Neuronal stem cell (in vitro differentiated cells): ENCODE results near the gene TYW1. TPM values are rescaled to one million over a fixed set of nuclear protein-coding genes. Genes with fewer than 3 reads are reported as not detected.
"Not testable (repeated sequence)": the region's sequence is repeated elsewhere in the genome, so short reads cannot be mapped to it uniquely, and the experiment has no call there.

Experiments
- DNase-seq: peaks from one replicate; pipeline ENCODE4 v3.0.0-alpha.2; 2013; ENCODE audit warnings: low spot score
- H2AFZ ChIP-seq: one replicate; pipeline ENCODE4 v1.6.1; 2013; ENCODE audit warnings: mild to moderate bottlenecking, low read length, inconsistent platforms
- H2AK5ac ChIP-seq: 2 replicates; pipeline ENCODE4 v1.6.1; 2013; ENCODE audit warnings: low read depth, mild to moderate bottlenecking, inconsistent platforms, low read length, moderate library complexity, mixed read lengths
- H2BK120ac ChIP-seq: 2 replicates; pipeline ENCODE4 v1.6.1; 2013; ENCODE audit warnings: low read depth, mild to moderate bottlenecking, inconsistent platforms, low read length, moderate library complexity, mixed read lengths
- H2BK12ac ChIP-seq: one replicate; pipeline ENCODE4 v1.6.1; 2013; ENCODE audit warnings: low read length, inconsistent platforms
- H2BK15ac ChIP-seq: 2 replicates; pipeline ENCODE4 v1.6.1; 2013; ENCODE audit warnings: mild to moderate bottlenecking, low read length, inconsistent platforms, mixed read lengths
- H2BK5ac ChIP-seq: one replicate; pipeline ENCODE4 v1.6.1; 2013; ENCODE audit warnings: inconsistent platforms, mild to moderate bottlenecking, low read length, moderate library complexity
- H3K14ac ChIP-seq: one replicate; pipeline ENCODE4 v1.6.1; 2013; ENCODE audit warnings: low read length, inconsistent platforms
- H3K18ac ChIP-seq: 2 replicates; pipeline ENCODE4 v1.6.1; 2013; ENCODE audit warnings: low read length, inconsistent platforms
- H3K23ac ChIP-seq: 2 replicates; pipeline ENCODE4 v1.6.1; 2013; ENCODE audit warnings: low read depth, mild to moderate bottlenecking, mixed read lengths, low read length, inconsistent platforms; ENCODE audit not compliant: poor library complexity
- H3K27ac ChIP-seq: replicated peaks from 3 replicates; pipeline ENCODE4 v1.5.1; 2013; ENCODE audit warnings: low read length, inconsistent platforms
- H3K27me3 ChIP-seq, 3 experiments: 2 replicates each; pipeline ENCODE4 v1.6.1; 2013; ENCODE audit warnings: low read length in 3 of 3, mild to moderate bottlenecking in 2 of 3, inconsistent platforms in 1 of 3, low read depth in 1 of 3, mixed read lengths in 1 of 3, moderate library complexity in 1 of 3; ENCODE audit not compliant: control insufficient read depth in 3 of 3, insufficient read depth in 3 of 3
- H3K36me3 ChIP-seq, 2 donors: replicated peaks in 1 of 2; 2 replicates each; pipeline ENCODE4 v1.6.1; 2013; ENCODE audit warnings: low read length in 2 of 2; ENCODE audit not compliant: control insufficient read depth in 2 of 2, insufficient read depth in 2 of 2
- H3K4ac ChIP-seq: 2 replicates; pipeline ENCODE4 v1.6.1; 2013; ENCODE audit warnings: inconsistent platforms, mild to moderate bottlenecking, low read length, moderate library complexity
- H3K4me1 ChIP-seq, 2 donors: 1 replicate in 1 of 2; 2 replicates in 1 of 2; pipeline ENCODE4 v1.6.1; 2013; ENCODE audit warnings: low read length in 2 of 2, low read depth in 1 of 2; ENCODE audit not compliant: control insufficient read depth in 2 of 2, insufficient read depth in 1 of 2
- H3K4me2 ChIP-seq: one replicate; pipeline ENCODE4 v1.6.1; 2013; ENCODE audit warnings: mild to moderate bottlenecking, low read length, inconsistent platforms; ENCODE audit not compliant: insufficient read depth, poor library complexity, severe bottlenecking
- H3K4me3 ChIP-seq, 2 donors: 2 replicates each; pipeline ENCODE4 v1.5.1; 2013; ENCODE audit warnings: low read length in 2 of 2, mild to moderate bottlenecking in 2 of 2, inconsistent platforms in 1 of 2, moderate library complexity in 1 of 2
- H3K79me1 ChIP-seq: one replicate; pipeline ENCODE4 v1.6.1; 2013; ENCODE audit warnings: low read depth, mild to moderate bottlenecking, inconsistent platforms, low read length, moderate library complexity
- H3K9ac ChIP-seq: one replicate; pipeline ENCODE4 v1.6.1; 2013; ENCODE audit warnings: mild to moderate bottlenecking, low read depth, low read length, inconsistent platforms; ENCODE audit not compliant: poor library complexity
- H3K9me3 ChIP-seq, 2 donors: replicated peaks in 1 of 2; 2 replicates each; pipeline versions ENCODE3 to v1.6.1; 2013; ENCODE audit warnings: low read length in 2 of 2, mild to moderate bottlenecking in 2 of 2, inconsistent platforms in 1 of 2, low read depth in 1 of 2, mixed read lengths in 1 of 2, moderate library complexity in 1 of 2; ENCODE audit not compliant: control insufficient read depth in 2 of 2, insufficient read depth in 1 of 2
- H4K8ac ChIP-seq: one replicate; pipeline ENCODE4 v1.6.1; 2013; ENCODE audit warnings: low read depth, mild to moderate bottlenecking, inconsistent platforms, low read length, moderate library complexity
- H4K91ac ChIP-seq: one replicate; pipeline ENCODE4 v1.6.1; 2013; ENCODE audit warnings: low read length, low read depth, mild to moderate bottlenecking, inconsistent platforms; ENCODE audit not compliant: poor library complexity
- WGBS, 2 donors: extraction: QIAGEN DNeasy Blood & Tissue Kit; methylation state at CpG; one replicate each; pipeline ENCODE4 v1.1.7; 2013; ENCODE audit warnings: missing lambda C conversion rate in 2 of 2, mixed read lengths in 1 of 2; ENCODE audit not compliant: insufficient read length in 2 of 2, insufficient replicate concordance in 1 of 2; ENCODE audit errors: extremely low coverage in 2 of 2; 5-methylcytosine and 5-hydroxymethylcytosine counted together
- small RNA-seq: library from polyadenylated mRNA; stranded (forward); fragments of <200 nt; extraction: miRNeasy Mini kit (QIAGEN cat#:217004); gene quantifications from one replicate; pipeline ENCODE3, GENCODE V24; 2013; ENCODE audit not compliant: insufficient read depth

TYW1 gene

GRCh38 chr7:67267914-67268313 lies 271.3 kb downstream of the TYW1 start:
- Histone ChIP-seq H2AK5ac (no peak overlapping the region), H4K8ac (no peak overlapping the region), H3K14ac (no peak overlapping the region), H2AFZ (no peak overlapping the region), H3K23ac (no peak overlapping the region), H3K18ac (no peak overlapping the region), H3K4me2 (no peak overlapping the region), H2BK120ac (no peak overlapping the region), H3K36me3 (no peaks in the 10 kb centered on the region), H2BK12ac (no peak overlapping the region), H4K91ac (no peak overlapping the region), H3K9me3 (no peaks in the 10 kb centered on the region), H3K27me3 (no peaks in the 10 kb centered on the region), H2BK15ac (no peak overlapping the region), H3K4me1 (no peaks in the 10 kb centered on the region), H3K4me3 (no peak overlapping the region), H3K79me1 (no peaks in the 10 kb centered on the region), H2BK5ac (no peak overlapping the region), H3K4ac (no peak overlapping the region), H3K27ac (no peak overlapping the region), H3K9ac (no peak overlapping the region)
- no peak for DNase-seq
- WGBS, 2 donors: no CpG with 5 or more reads among the region's 7 CpGs

- not testable (repeated sequence) for H2BK120ac ChIP-seq, H3K4me2 ChIP-seq, H3K18ac ChIP-seq, H3K4ac ChIP-seq, H3K23ac ChIP-seq, H3K9me3 ChIP-seq, DNase-seq, H3K4me1 ChIP-seq, H2BK15ac ChIP-seq, H2AK5ac ChIP-seq, H2AFZ ChIP-seq, H2BK5ac ChIP-seq, H3K14ac ChIP-seq, H3K27me3 ChIP-seq, H4K8ac ChIP-seq, H2BK12ac ChIP-seq, H3K36me3 ChIP-seq, H3K9ac ChIP-seq, H4K91ac ChIP-seq, H3K79me1 ChIP-seq, H3K4me3 ChIP-seq, H3K27ac ChIP-seq
- WGBS, 2 donors: no CpG with 5 or more reads among the region's 2 CpGs
Observed at GRCh38 chr7:67269916-67270315, 273.3 kb downstream of the TYW1 start.

Small RNAs within 50 kb of the gene (small RNA-seq; reads per million reads assigned to genes)
- gene AC073089.1: not detected
- gene MIR4650-1: not detected
- gene RN7SL43P: not detected
